ENCODE measurements around the gene PPM1L. TPM values are rescaled to one million over a fixed set of nuclear protein-coding genes. Genes with fewer than 3 reads are reported as not detected.
A peak's percentile ranks its signal among the peaks of the same experiment; 100 is the strongest.

Gene PPM1L
- total and polyA plus RNA-seq, 2 donors (not counting 1 experiment from before 2014, with no cell fraction given): 1.1 to 12.0 TPM

GRCh38 chr3:161082063-161082462 lies 326.0 kb downstream of the PPM1L start:
- no peak overlapping the region for H3K4me3 ChIP-seq (ENCODE audit: control extremely low read depth in 1 of 5, extremely low read depth in 1 of 5, insufficient read depth in 1 of 5, low read depth in 2 of 5, low read length in 4 of 5)
- ChIA-PET POLR2A (no interaction called here), CTCF (interaction anchor here (1.1 kb wide), 1 partner anchor 12 kb away, joined by 4 read pairs; no protein-coding TSS in a partner anchor)
- H3K4me2 ChIP-seq (replicated peaks; ENCODE audit: low read depth, low read length, poor library complexity, severe bottlenecking): no peak overlapping the region
- DNase-seq (no peak), ATAC-seq (ENCODE audit: low read depth) (no peak)
- Mint-ChIP-seq H3K4me3 (no peak overlapping the region), H3K4me1 (peaks cover 5% of the 10 kb centered on the region), H3K27me3 (no peaks in the 10 kb centered on the region), H3K9me3 (ENCODE audit: insufficient read depth) (no peaks in the 10 kb centered on the region), H3K27ac (no peak overlapping the region)
- no peaks in the 10 kb centered on the region for H3K36me3 ChIP-seq (replicated peaks in 1 of 2; ENCODE audit: control extremely low read depth in 1 of 2, control insufficient read depth in 1 of 2, extremely low read depth in 1 of 2, insufficient read depth in 2 of 2, low read length in 1 of 2)
- intact Hi-C loops (cut with micrococcal nuclease): no loop called here
- no peak overlapping the region for H3K9ac ChIP-seq (ENCODE audit: low read length)
- no peaks in the 10 kb centered on the region for H3K79me2 ChIP-seq (ENCODE audit: control insufficient read depth, insufficient read depth, low read length)
- H2AFZ ChIP-seq (ENCODE audit: insufficient read depth, low read depth, low read length, poor library complexity, severe bottlenecking): peak overlapping the region; percentile 30
- 71% methylated on average over 1 of the region's 2 CpGs for WGBS (ENCODE audit: insufficient coverage)
- no peak overlapping the region for H3K27ac ChIP-seq (ENCODE audit: low read length in 2 of 2)
- H3K27me3 ChIP-seq (replicated peaks in 1 of 4; ENCODE audit: control extremely low read depth in 1 of 4, control insufficient read depth in 3 of 4, insufficient read depth in 4 of 4, low read length in 3 of 4): no peaks in the 10 kb centered on the region
- no peak for TF ChIP-seq CTCF (IDR thresholded peaks at IDR 0.05)
- no peak for TF ChIP-seq EZH2 (IDR thresholded peaks at IDR 0.05; ENCODE audit: borderline replicate concordance, insufficient read depth, low read depth, low read length, poor library complexity, severe bottlenecking)
- peaks cover 5 to 8% of the 10 kb centered on the region in 2 donors for H3K4me1 ChIP-seq (ENCODE audit: control insufficient read depth in 2 of 2, insufficient read depth in 2 of 2, low read length in 2 of 2)
- H4K20me1 ChIP-seq (ENCODE audit: control insufficient read depth, insufficient read depth, low read length, poor library complexity, severe bottlenecking): no peaks in the 10 kb centered on the region
- no peaks in the 10 kb centered on the region for H3K9me3 ChIP-seq (ENCODE audit: control extremely low read depth in 1 of 3, control insufficient read depth in 2 of 3, insufficient read depth in 1 of 3, low read length in 2 of 3)

- no peaks in the 10 kb centered on the region for H3K36me3 ChIP-seq (replicated peaks in 1 of 2; ENCODE audit: control extremely low read depth in 1 of 2, control insufficient read depth in 1 of 2, extremely low read depth in 1 of 2, insufficient read depth in 2 of 2, low read length in 1 of 2)
- Mint-ChIP-seq H3K27ac (no peak overlapping the region), H3K27me3 (no peaks in the 10 kb centered on the region), H3K4me3 (no peak overlapping the region), H3K9me3 (ENCODE audit: insufficient read depth) (no peaks in the 10 kb centered on the region), H3K4me1 (peaks cover 5% of the 10 kb centered on the region)
- no peak overlapping the region for H3K27ac ChIP-seq (ENCODE audit: low read length in 2 of 2)
- intact Hi-C loops (cut with micrococcal nuclease): no loop called here
- no peak overlapping the region for H3K4me3 ChIP-seq (ENCODE audit: control extremely low read depth in 1 of 5, extremely low read depth in 1 of 5, insufficient read depth in 1 of 5, low read depth in 2 of 5, low read length in 4 of 5)
- ATAC-seq (ENCODE audit: low read depth) (no peak), DNase-seq (no peak)
- H3K27me3 ChIP-seq (replicated peaks in 1 of 4; ENCODE audit: control extremely low read depth in 1 of 4, control insufficient read depth in 3 of 4, insufficient read depth in 4 of 4, low read length in 3 of 4): no peaks in the 10 kb centered on the region
- H2AFZ ChIP-seq (ENCODE audit: insufficient read depth, low read depth, low read length, poor library complexity, severe bottlenecking): no peak overlapping the region
- peaks cover 5 to 8% of the 10 kb centered on the region in 2 donors for H3K4me1 ChIP-seq (ENCODE audit: control insufficient read depth in 2 of 2, insufficient read depth in 2 of 2, low read length in 2 of 2)
- TF ChIP-seq EZH2 (IDR thresholded peaks at IDR 0.05; ENCODE audit: borderline replicate concordance, insufficient read depth, low read depth, low read length, poor library complexity, severe bottlenecking): no peak
- TF ChIP-seq CTCF (IDR thresholded peaks at IDR 0.05): no peak
- ChIA-PET CTCF (interaction anchor here (1.0 to 1.1 kb wide), 2 partner anchors 13 kb away, joined by 3 to 4 read pairs; no protein-coding TSS in a partner anchor), POLR2A (no interaction called here)
- no peaks in the 10 kb centered on the region for H3K9me3 ChIP-seq (ENCODE audit: control extremely low read depth in 1 of 3, control insufficient read depth in 2 of 3, insufficient read depth in 1 of 3, low read length in 2 of 3)
- no peaks in the 10 kb centered on the region for H3K79me2 ChIP-seq (ENCODE audit: control insufficient read depth, insufficient read depth, low read length)
- H4K20me1 ChIP-seq (ENCODE audit: control insufficient read depth, insufficient read depth, low read length, poor library complexity, severe bottlenecking): no peaks in the 10 kb centered on the region
- WGBS (ENCODE audit: insufficient coverage): no CpG with 5 or more reads among the region's 1 CpG
- no peak overlapping the region for H3K9ac ChIP-seq (ENCODE audit: low read length)
- no peak overlapping the region for H3K4me2 ChIP-seq (replicated peaks; ENCODE audit: low read depth, low read length, poor library complexity, severe bottlenecking)
Observed at GRCh38 chr3:161083131-161083530, 327.1 kb downstream of the PPM1L start.

Measured in B cell (primary cell).